AG04449 (cell line): ENCODE results near the gene CPEB3.
"Not testable (repeated sequence)": the region's sequence is repeated elsewhere in the genome, so short reads cannot be mapped to it uniquely, and the experiment has no call there.

Source experiments
- CTCF ChIA-PET: fragments of 350-600 bp; formaldehyde crosslinking; extraction: SDS; loops from one replicate; lab custom pipeline; 2021; ENCODE audit warnings: antibody characterized with exemption; lab: Yijun Ruan, JAX
- POLR2A ChIA-PET: fragments of 400-600, 350-600 bp; formaldehyde crosslinking; extraction: SDS; loops from one replicate; lab custom pipeline; 2020; ENCODE audit warnings: antibody characterized with exemption, inconsistent platforms; lab: Yijun Ruan, JAX
- DNase-seq: peaks from one replicate; pipeline ENCODE4 v3.0.0-alpha.2; 2010; ENCODE audit warnings: low read depth, low spot score
- H3K4me3 ChIP-seq: 2 replicates; pipeline ENCODE4 v1.5.1; 2011; ENCODE audit warnings: low read depth, mild to moderate bottlenecking, control low read depth, low read length
- TF ChIP-seq, protein P1 (sequence below): IDR thresholded peaks from one replicate; pipeline ENCODE4 v1.5.1; 2011; ENCODE audit warnings: mild to moderate bottlenecking, moderate library complexity, low read length, control low read depth, inconsistent platforms; ENCODE audit not compliant: insufficient read depth; ENCODE audit errors: missing control alignments

The CPEB3 gene

GRCh38 chr10:92231196-92231595 lies 59.7 kb downstream of the CPEB3 start:
- no peak overlapping the region for H3K4me3 ChIP-seq
- DNase-seq, result no peak
- ChIA-PET CTCF (no interaction called here), POLR2A (no interaction called here)
- TF ChIP-seq, protein P1, sequence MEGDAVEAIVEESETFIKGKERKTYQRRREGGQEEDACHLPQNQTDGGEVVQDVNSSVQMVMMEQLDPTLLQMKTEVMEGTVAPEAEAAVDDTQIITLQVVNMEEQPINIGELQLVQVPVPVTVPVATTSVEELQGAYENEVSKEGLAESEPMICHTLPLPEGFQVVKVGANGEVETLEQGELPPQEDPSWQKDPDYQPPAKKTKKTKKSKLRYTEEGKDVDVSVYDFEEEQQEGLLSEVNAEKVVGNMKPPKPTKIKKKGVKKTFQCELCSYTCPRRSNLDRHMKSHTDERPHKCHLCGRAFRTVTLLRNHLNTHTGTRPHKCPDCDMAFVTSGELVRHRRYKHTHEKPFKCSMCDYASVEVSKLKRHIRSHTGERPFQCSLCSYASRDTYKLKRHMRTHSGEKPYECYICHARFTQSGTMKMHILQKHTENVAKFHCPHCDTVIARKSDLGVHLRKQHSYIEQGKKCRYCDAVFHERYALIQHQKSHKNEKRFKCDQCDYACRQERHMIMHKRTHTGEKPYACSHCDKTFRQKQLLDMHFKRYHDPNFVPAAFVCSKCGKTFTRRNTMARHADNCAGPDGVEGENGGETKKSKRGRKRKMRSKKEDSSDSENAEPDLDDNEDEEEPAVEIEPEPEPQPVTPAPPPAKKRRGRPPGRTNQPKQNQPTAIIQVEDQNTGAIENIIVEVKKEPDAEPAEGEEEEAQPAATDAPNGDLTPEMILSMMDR, result no peak

DNA sequence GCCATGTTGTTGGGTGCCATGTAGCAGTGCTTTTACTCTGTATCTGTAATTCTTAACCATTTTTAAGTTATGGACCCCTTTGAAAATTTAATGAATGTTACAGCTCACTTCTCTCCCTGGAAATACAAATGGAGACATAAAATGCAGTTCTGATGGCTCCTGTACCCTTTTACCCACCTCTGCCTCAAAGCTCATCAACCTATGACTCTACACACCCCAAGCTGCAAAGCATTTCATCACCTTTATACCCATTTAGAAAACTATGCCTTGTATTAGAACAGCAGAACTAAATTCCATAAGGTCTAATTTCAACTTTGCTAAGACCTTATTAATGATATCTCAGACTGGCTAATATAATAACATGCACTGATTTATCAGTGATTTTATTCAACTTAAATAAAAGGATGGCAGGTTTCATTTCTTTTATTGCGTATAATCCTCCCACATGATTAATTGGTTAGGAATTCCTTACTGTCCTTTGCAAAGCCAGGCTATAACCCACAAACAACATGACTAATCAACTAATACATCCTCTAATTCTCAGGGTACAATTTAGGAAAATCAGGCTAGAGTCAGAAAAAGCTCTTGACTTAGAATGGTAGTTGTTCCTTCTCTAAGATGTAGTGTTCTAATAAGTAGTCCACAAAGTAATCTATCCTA lies 68.1 kb downstream of the CPEB3 start:
- TF ChIP-seq, protein P1, result no peak
- ChIA-PET POLR2A (no interaction called here), CTCF (no interaction called here)
- no peak for DNase-seq
- H3K4me3 ChIP-seq, result no peak overlapping the region

DNA sequence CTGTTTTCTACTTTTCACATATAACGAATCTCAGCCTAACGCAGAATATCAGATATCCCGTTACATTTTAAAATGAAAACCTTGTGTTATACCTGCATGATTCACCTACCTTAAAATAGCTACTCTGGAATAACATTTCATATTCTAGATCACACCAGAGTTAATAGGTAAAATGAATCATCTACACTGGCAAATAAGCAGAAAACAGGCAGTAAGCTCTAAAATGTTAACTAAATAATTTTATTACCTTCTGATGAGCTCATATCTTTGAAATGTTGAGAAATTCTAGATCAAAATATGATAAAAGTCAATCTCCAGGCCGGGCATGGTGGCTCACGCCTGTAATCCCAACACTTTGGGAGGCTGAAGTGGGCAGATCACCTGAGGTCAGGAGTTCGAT lies 71.3 kb downstream of the CPEB3 start:
- DNase-seq, result no peak
- no peak overlapping the region for H3K4me3 ChIP-seq
- TF ChIP-seq, protein P1, result no peak
- CTCF ChIA-PET, result no interaction called here
- POLR2A ChIA-PET, result interaction anchor here (0.5 kb wide), 1 partner anchor 19 kb away, joined by 3 read pairs; no protein-coding TSS in a partner anchor

- CTCF ChIA-PET, result no interaction called here
- no peak for DNase-seq
- no peak overlapping the region for H3K4me3 ChIP-seq
- POLR2A ChIA-PET, result no interaction called here
- TF ChIP-seq, protein P1, result no peak
These were observed 72.3 kb downstream of the CPEB3 start for GRCh38 chr10:92218569-92218968.

DNA sequence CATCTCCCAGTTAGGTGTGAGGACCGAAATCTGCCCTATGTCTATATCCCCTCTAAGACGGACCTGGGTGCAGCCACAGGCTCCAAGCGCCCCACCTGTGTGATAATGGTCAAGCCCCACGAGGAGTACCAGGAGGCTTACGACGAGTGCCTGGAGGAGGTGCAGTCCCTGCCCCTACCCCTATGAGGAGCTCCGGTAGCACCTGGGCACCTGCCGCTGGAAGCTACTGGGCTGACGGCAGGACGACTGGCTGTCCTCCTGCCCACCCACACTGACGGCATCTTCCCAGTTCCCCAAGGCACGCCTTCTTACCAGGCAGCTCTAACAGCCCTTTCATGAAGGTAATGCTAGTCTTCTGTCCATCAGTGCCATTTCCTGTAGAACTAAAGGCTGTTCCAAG lies 74.3 kb downstream of the CPEB3 start:
- CTCF ChIA-PET, POLR2A ChIA-PET, H3K4me3 ChIP-seq, DNase-seq: not testable (repeated sequence)

DNA sequence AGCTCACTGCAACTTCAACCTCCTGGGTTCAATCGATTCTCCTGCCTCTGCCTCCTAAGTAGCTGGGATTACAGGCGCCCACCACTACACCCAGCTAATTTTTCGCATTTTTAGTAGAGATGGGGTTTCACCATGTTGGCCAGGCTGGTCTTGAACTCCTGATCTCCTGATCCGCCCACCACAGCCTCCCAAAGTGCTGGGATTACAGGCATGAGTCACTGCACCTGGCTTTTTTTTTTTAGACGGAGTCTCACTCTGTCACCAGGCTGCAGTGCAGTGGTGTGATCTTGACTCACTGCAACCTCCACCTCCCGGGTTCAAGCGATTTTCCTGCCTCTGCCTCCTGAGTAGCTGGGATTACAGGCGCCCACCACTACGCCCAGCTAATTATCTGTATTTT lies 75.7 kb downstream of the CPEB3 start:
- H3K4me3 ChIP-seq, DNase-seq, POLR2A ChIA-PET, CTCF ChIA-PET: not testable (repeated sequence)

DNA sequence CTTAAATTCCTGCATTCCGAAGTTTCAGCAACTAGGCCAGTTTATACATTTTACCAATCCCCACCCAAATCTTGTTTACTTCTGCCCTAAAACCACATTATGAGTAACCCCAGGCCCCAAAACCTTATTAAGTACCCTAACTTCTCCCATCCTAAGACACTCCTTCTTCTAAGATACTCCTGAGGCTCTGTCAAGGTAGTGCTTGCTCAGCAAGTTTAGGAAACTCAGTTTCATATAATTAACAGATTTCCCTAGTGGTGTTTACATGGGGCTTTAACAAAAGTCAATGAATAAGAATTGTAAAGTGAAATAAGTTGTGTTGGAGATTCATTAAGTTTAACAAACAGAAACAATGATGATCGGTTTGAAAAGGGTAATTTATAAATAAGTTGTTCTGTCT lies 77.8 kb downstream of the CPEB3 start:
- POLR2A ChIA-PET, result no interaction called here
- DNase-seq, result no peak
- H3K4me3 ChIP-seq, result no peak overlapping the region
- CTCF ChIA-PET, result no interaction called here
- TF ChIP-seq, protein P1, result no peak
